Mammary epithelial cell (primary cell): ENCODE results near the gene LAMA1.

ENCODE experiments used
- CTCF ChIP-seq, 2 donors: IDR thresholded peaks in 1 of 2; conservative IDR thresholded peaks in 1 of 2; 2 replicates each; pipeline ENCODE4 v1.5.1; 2011 to 2012; ENCODE audit warnings: inconsistent platforms in 2 of 2, low read length in 2 of 2, mild to moderate bottlenecking in 2 of 2, control low read depth in 1 of 2, low read depth in 1 of 2; ENCODE audit not compliant: insufficient read depth in 1 of 2; ENCODE audit errors: extremely low read depth in 1 of 2
- EZH2 ChIP-seq: IDR thresholded peaks from 2 replicates; pipeline ENCODE4 v1.6.1; 2012; ENCODE audit warnings: low read length, inconsistent platforms, borderline replicate concordance

DNA sequence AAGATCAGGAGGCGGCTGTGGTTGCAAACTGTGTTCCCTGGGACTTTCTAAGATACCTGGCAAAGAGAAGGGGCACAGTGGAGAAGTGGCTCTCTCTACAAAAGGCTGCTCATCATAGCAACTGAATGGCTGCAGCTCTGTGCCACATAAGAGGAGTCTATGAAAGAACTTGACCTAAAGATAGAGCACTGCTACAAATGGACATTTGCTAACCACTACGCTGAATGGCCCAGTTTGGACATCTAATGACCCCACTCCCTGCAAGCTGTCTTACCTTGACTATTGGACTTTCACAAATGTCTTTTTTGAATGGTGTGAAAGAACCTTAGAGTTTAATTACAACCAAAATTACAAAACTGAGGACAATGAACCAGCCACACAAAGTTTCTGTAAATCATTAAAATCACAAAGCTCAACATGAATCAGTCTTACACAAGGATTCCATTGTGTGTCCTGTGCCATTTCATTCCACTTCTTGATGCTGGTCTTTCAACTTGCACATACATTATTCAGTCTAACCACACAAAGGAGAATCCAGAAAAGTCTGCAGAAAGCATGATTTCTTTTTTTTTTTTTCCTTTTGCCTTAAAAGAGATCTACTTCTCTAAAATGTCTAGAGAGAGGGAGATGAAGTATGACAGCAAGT, 154.0 kb downstream of the LAMA1 start:
- TF ChIP-seq CTCF (conservative IDR thresholded peaks at IDR 0.05 in 1 of 2, IDR thresholded peaks at IDR 0.05 in 1 of 2; ENCODE audit: extremely low read depth in 1 of 2, insufficient read depth in 1 of 2, low read depth in 1 of 2, low read length in 2 of 2) (no peak), EZH2 (no peak)
